Measurements from ENCODE around the gene IRF4. TPM values are rescaled to one million over a fixed set of nuclear protein-coding genes. Genes with fewer than 3 reads are reported as not detected.
A peak's percentile ranks its signal among the peaks of the same experiment; 100 is the strongest.

Gene IRF4
- total RNA-seq, 2 experiments from 2014 or later, result 189 to 291 TPM

GRCh38 chr6:362924-363249 is 28.7 kb upstream of the IRF4 start:
- Histone ChIP-seq H3K79me2 (ENCODE audit: insufficient read depth, low read depth, low read length) (no peaks in the 10 kb centered on the region), H3K4me3 (ENCODE audit: low read depth, low read length, poor library complexity, severe bottlenecking) (no peak overlapping the region), H2AFZ (ENCODE audit: low read length) (no peak overlapping the region), H3K9me3 (ENCODE audit: low read length) (no peaks in the 10 kb centered on the region), H4K20me1 (ENCODE audit: insufficient read depth, low read length) (no peaks in the 10 kb centered on the region), H3K4me1 (ENCODE audit: insufficient read depth, low read length, poor library complexity, severe bottlenecking) (peaks cover 100% of the 10 kb centered on the region), H3K36me3 (ENCODE audit: insufficient read depth, low read length) (no peaks in the 10 kb centered on the region), H3K27ac (ENCODE audit: low read depth, low read length, poor library complexity, severe bottlenecking) (peak overlapping the region; percentile 95), H3K4me2 (ENCODE audit: low read length) (no peak overlapping the region), H3K9me2 (ENCODE audit: insufficient read depth, low read length) (no peaks in the 10 kb centered on the region)
- ChIA-PET POLR2A (interaction anchor here (0.6 to 8.0 kb wide), 13 partner anchors 8 to 179 kb away, joined by 3 to 81 read pairs (median 4); partner anchors contain the start of gene IRF4), CTCF (ENCODE audit: unreplicated experiment) (no interaction called here)
- intact Hi-C loops (cut with micrococcal nuclease; ENCODE audit: unreplicated experiment), result no loop called here
- DNase-seq (ENCODE audit: low spot score), result no peak
- TF ChIP-seq EZH2phosphoT487 (IDR thresholded peaks at IDR 0.05; ENCODE audit: borderline replicate concordance, low read depth, low read length), result no peak
- TF ChIP-seq, protein P1, sequence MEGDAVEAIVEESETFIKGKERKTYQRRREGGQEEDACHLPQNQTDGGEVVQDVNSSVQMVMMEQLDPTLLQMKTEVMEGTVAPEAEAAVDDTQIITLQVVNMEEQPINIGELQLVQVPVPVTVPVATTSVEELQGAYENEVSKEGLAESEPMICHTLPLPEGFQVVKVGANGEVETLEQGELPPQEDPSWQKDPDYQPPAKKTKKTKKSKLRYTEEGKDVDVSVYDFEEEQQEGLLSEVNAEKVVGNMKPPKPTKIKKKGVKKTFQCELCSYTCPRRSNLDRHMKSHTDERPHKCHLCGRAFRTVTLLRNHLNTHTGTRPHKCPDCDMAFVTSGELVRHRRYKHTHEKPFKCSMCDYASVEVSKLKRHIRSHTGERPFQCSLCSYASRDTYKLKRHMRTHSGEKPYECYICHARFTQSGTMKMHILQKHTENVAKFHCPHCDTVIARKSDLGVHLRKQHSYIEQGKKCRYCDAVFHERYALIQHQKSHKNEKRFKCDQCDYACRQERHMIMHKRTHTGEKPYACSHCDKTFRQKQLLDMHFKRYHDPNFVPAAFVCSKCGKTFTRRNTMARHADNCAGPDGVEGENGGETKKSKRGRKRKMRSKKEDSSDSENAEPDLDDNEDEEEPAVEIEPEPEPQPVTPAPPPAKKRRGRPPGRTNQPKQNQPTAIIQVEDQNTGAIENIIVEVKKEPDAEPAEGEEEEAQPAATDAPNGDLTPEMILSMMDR (conservative IDR thresholded peaks at IDR 0.05; ENCODE audit: low read length), result no peak
- BruUV-seq (replicated peaks), result no TSS peak

GRCh38 chr6:363291-363690 is 28.3 kb upstream of the IRF4 start:
- ChIA-PET CTCF (ENCODE audit: unreplicated experiment) (no interaction called here), POLR2A (interaction anchor here (0.6 to 8.0 kb wide), 11 partner anchors 8 to 53 kb away, joined by 3 to 81 read pairs (median 4); partner anchors contain the start of gene IRF4)
- Histone ChIP-seq H3K4me2 (ENCODE audit: low read length) (peak overlapping the region; percentile 69), H3K27ac (ENCODE audit: low read depth, low read length, poor library complexity, severe bottlenecking) (peak overlapping the region; percentile 95), H3K4me1 (ENCODE audit: insufficient read depth, low read length, poor library complexity, severe bottlenecking) (peaks cover 100% of the 10 kb centered on the region), H3K4me3 (ENCODE audit: low read depth, low read length, poor library complexity, severe bottlenecking) (no peak overlapping the region), H3K36me3 (ENCODE audit: insufficient read depth, low read length) (no peaks in the 10 kb centered on the region), H3K9me2 (ENCODE audit: insufficient read depth, low read length) (no peaks in the 10 kb centered on the region), H2AFZ (ENCODE audit: low read length) (no peak overlapping the region), H3K79me2 (ENCODE audit: insufficient read depth, low read depth, low read length) (no peaks in the 10 kb centered on the region), H3K9me3 (ENCODE audit: low read length) (no peaks in the 10 kb centered on the region), H4K20me1 (ENCODE audit: insufficient read depth, low read length) (no peaks in the 10 kb centered on the region)
- no peak for DNase-seq (ENCODE audit: low spot score)
- TF ChIP-seq, protein P1 (conservative IDR thresholded peaks at IDR 0.05; ENCODE audit: low read length), result no peak
- no peak for TF ChIP-seq EZH2phosphoT487 (IDR thresholded peaks at IDR 0.05; ENCODE audit: borderline replicate concordance, low read depth, low read length)
- intact Hi-C loops (cut with micrococcal nuclease; ENCODE audit: unreplicated experiment), result no loop called here
- no TSS peak for BruUV-seq (replicated peaks)

- ChIA-PET CTCF (ENCODE audit: unreplicated experiment) (interaction anchor here (1.1 to 2.3 kb wide), 2 partner anchors 7 to 41 kb away, joined by 3 to 5 read pairs; no protein-coding TSS in a partner anchor), POLR2A (interaction anchor here (0.6 to 8.0 kb wide), 16 partner anchors 8 to 70 kb away, joined by 3 to 81 read pairs (median 6); partner anchors contain the start of gene IRF4)
- H4K20me1 ChIP-seq (ENCODE audit: insufficient read depth, low read length), result no peaks in the 10 kb centered on the region
- no peaks in the 10 kb centered on the region for H3K9me2 ChIP-seq (ENCODE audit: insufficient read depth, low read length)
- H3K9me3 ChIP-seq (ENCODE audit: low read length), result no peaks in the 10 kb centered on the region
- no peaks in the 10 kb centered on the region for H3K79me2 ChIP-seq (ENCODE audit: insufficient read depth, low read depth, low read length)
- H3K4me2 ChIP-seq (ENCODE audit: low read length), result peak overlapping the region; percentile 69
- DNase-seq (ENCODE audit: low spot score), result no peak
- H3K4me3 ChIP-seq (ENCODE audit: low read depth, low read length, poor library complexity, severe bottlenecking), result peak overlapping the region; percentile 45
- H3K4me1 ChIP-seq (ENCODE audit: insufficient read depth, low read length, poor library complexity, severe bottlenecking), result peaks cover 94% of the 10 kb centered on the region
- H3K36me3 ChIP-seq (ENCODE audit: insufficient read depth, low read length), result no peaks in the 10 kb centered on the region
- TF ChIP-seq, protein P1 (conservative IDR thresholded peaks at IDR 0.05; ENCODE audit: low read length), result no peak
- intact Hi-C loops (cut with micrococcal nuclease; ENCODE audit: unreplicated experiment), result loop anchor here (1.0 to 2.0 kb wide), 4 partner anchors 27 to 145 kb away; partner anchors contain the start of genes DUSP22 and IRF4
- H3K27ac ChIP-seq (ENCODE audit: low read depth, low read length, poor library complexity, severe bottlenecking), result peak overlapping the region; percentile 95
- peak overlapping the region; percentile 5; the same call in 1 of the 2 replicates for H2AFZ ChIP-seq (ENCODE audit: low read length)
- no TSS peak for BruUV-seq (replicated peaks)
Measured at GRCh38 chr6:363909-364308, 27.6 kb upstream of the IRF4 start.

Data from OCI-LY7 (cell line).